ENCODE data around the gene MCU. TPM values are rescaled to one million over a fixed set of nuclear protein-coding genes. Genes with fewer than 3 reads are reported as not detected.

Gene MCU
- total and polyA plus RNA-seq, 10 of the 15 experiments (the other 5 are each of a cell fraction or from before 2014, with no cell fraction given) = 5.1 to 49.1 (median 17.9) TPM

GRCh38 chr10:72883861-72884260 is 191.9 kb downstream of the MCU start:
- WGBS (ENCODE audit: insufficient coverage, insufficient replicate concordance, low lambda C conversion rate, missing lambda C conversion rate) = 96% methylated on average over 2 of the region's 2 CpGs
- Histone ChIP-seq H3K4me3 (no peak overlapping the region), H4K20me1 (ENCODE audit: control insufficient read depth, insufficient read depth) (no peaks in the 10 kb centered on the region), H3K4me1 (ENCODE audit: control insufficient read depth, insufficient read depth, low read length) (no peaks in the 10 kb centered on the region), H3K79me2 (ENCODE audit: control insufficient read depth, insufficient read depth, low read length) (no peaks in the 10 kb centered on the region), H3K9me3 (replicated peaks; ENCODE audit: control insufficient read depth, insufficient read depth, low read length) (no peaks in the 10 kb centered on the region; the same call in 2 of the 3 replicates), H3K36me3 (ENCODE audit: control insufficient read depth in 2 of 2, insufficient read depth in 2 of 2, low read length in 1 of 2) (no peaks in the 10 kb centered on the region; a peak in 1 of 4 replicates), H3K27me3 (replicated peaks in 1 of 2; ENCODE audit: control insufficient read depth in 2 of 2, insufficient read depth in 2 of 2, low read length in 1 of 2) (no peaks in the 10 kb centered on the region), H3K4me2 (ENCODE audit: control insufficient read depth, insufficient read depth) (no peak overlapping the region), H2AFZ (ENCODE audit: control insufficient read depth, low read depth, low read length) (no peak overlapping the region), H3K27ac (ENCODE audit: control insufficient read depth, insufficient read depth) (no peak overlapping the region), H3K9ac (ENCODE audit: control insufficient read depth, insufficient read depth, low read length) (no peak overlapping the region)
- ChIA-PET RAD21 (ENCODE audit: unreplicated experiment) (no interaction called here), CTCF (no interaction called here), POLR2A (no interaction called here), SMC1A (ENCODE audit: uncharacterized antibody, unreplicated experiment) (no interaction called here)
- no peak for TF ChIP-seq STAT3 (IDR thresholded peaks at IDR 0.05; ENCODE audit: low read depth, low read length)
- TF ChIP-seq SPI1 (IDR thresholded peaks at IDR 0.05; ENCODE audit: borderline replicate concordance, insufficient read depth, low read depth, low read length) = no peak
- TF ChIP-seq SMAD5 (IDR thresholded peaks at IDR 0.05; ENCODE audit: low read depth) = no peak
- no peak for TF ChIP-seq BMI1 (IDR thresholded peaks at IDR 0.05; ENCODE audit: borderline replicate concordance)
- TF ChIP-seq ZNF24 (IDR thresholded peaks at IDR 0.05) = no peak
- no peak for TF ChIP-seq ZNF622 (IDR thresholded peaks at IDR 0.05)
- TF ChIP-seq EZH2 (IDR thresholded peaks at IDR 0.05; ENCODE audit: borderline replicate concordance, control insufficient read depth, low read depth, low read length) = no peak
- TF ChIP-seq USF2 (IDR thresholded peaks at IDR 0.05; ENCODE audit: borderline replicate concordance, low read depth, low read length) = no peak
- no peak for TF ChIP-seq ZBTB11 (CRISPR knock-in tag; IDR thresholded peaks at IDR 0.05)
- no peak for TF ChIP-seq ATF3 (IDR thresholded peaks at IDR 0.05; ENCODE audit: borderline replicate concordance, extremely low read depth, low read depth, low read length)
- TF ChIP-seq WRNIP1 (IDR thresholded peaks at IDR 0.05; ENCODE audit: borderline replicate concordance, low read depth, low read length) = no peak
- TF ChIP-seq FOXM1 (IDR thresholded peaks at IDR 0.05; ENCODE audit: low read depth, low read length) = no peak
- TF ChIP-seq FOXK2 (IDR thresholded peaks at IDR 0.05) = no peak
- no peak for TF ChIP-seq RUNX3 (IDR thresholded peaks at IDR 0.05; ENCODE audit: low read length)
- no peak for TF ChIP-seq SMAD1 (IDR thresholded peaks at IDR 0.05; ENCODE audit: low read depth, partially characterized antibody)
- TF ChIP-seq NR2C1 (IDR thresholded peaks at IDR 0.05) = no peak
- no peak for TF ChIP-seq NKRF (conservative IDR thresholded peaks at IDR 0.05)
- no peak for TF ChIP-seq STAT1 (conservative IDR thresholded peaks at IDR 0.05)
- TF ChIP-seq RCOR1 (conservative IDR thresholded peaks at IDR 0.05; ENCODE audit: low read depth, low read length) = no peak
- no peak for FAIRE-seq
- intact Hi-C loops (cut with micrococcal nuclease; ENCODE audit: unreplicated experiment) = no loop called here
- no peak for ATAC-seq
- BruUV-seq (replicated peaks) = no TSS peak
- DNase-seq (ENCODE audit: low read depth, low spot score) = no peak
- in situ Hi-C loops (cut with MboI) = no loop called here

Data from GM12878 (cell line).